Chondrocyte (in vitro differentiated cells): ENCODE results near the gene PTPRC. TPM values are rescaled to one million over a fixed set of nuclear protein-coding genes. Genes with fewer than 3 reads are reported as not detected.

ENCODE experiments used
- DNase-seq: peaks from one replicate; pipeline ENCODE4 v3.0.0; 2021; ENCODE audit warnings: mixed read lengths, low spot score
- H3K27ac Mint-ChIP-seq: one replicate; pipeline ENCODE4 v1.8.0; 2021; ENCODE audit warnings: mild to moderate bottlenecking, moderate library complexity, mixed read lengths; ENCODE audit not compliant: unreplicated experiment
- H3K27me3 Mint-ChIP-seq: 2 replicates; pipeline ENCODE4 v1.8.0; 2021; ENCODE audit warnings: low read depth, mixed read lengths
- H3K36me3 Mint-ChIP-seq: 2 replicates; pipeline ENCODE4 v1.8.0; 2021; ENCODE audit warnings: low read depth, mixed read lengths
- H3K4me1 Mint-ChIP-seq: 2 replicates; pipeline ENCODE4 v1.8.0; 2021; ENCODE audit warnings: low read depth, mild to moderate bottlenecking, mixed read lengths
- H3K4me3 Mint-ChIP-seq: one replicate; pipeline ENCODE4 v1.8.0; 2021; ENCODE audit warnings: mild to moderate bottlenecking, moderate library complexity, mixed read lengths; ENCODE audit not compliant: unreplicated experiment
- H3K9me3 Mint-ChIP-seq: 2 replicates; pipeline ENCODE4 v1.8.0; 2021; ENCODE audit warnings: low read depth, mixed read lengths
- total RNA-seq: library from RNA; stranded (reverse); gene quantifications from 3 replicates; pipeline ENCODE4 v1.2.1, GENCODE V29; 2021
- TF ChIP-seq, protein P1 (sequence below): fragments of 200-600 bp; sonication (generic); IDR thresholded peaks from 2 replicates; pipeline ENCODE4 v1.5.0; 2021; ENCODE audit warnings: antibody characterized with exemption, mild to moderate bottlenecking, moderate library complexity

PTPRC gene
- total RNA-seq, 1 donor from 2014 or later: not detected

GRCh38 chr1:198730952-198731351 lies 92.1 kb downstream of the PTPRC start:
- Mint-ChIP-seq H3K4me1 (peaks cover 15% of the 10 kb centered on the region), H3K36me3 (no peaks in the 10 kb centered on the region), H3K9me3 (no peaks in the 10 kb centered on the region), H3K4me3 (no peak overlapping the region), H3K27me3 (no peaks in the 10 kb centered on the region), H3K27ac (no peak overlapping the region)
- no peak for DNase-seq
- TF ChIP-seq, protein P1, sequence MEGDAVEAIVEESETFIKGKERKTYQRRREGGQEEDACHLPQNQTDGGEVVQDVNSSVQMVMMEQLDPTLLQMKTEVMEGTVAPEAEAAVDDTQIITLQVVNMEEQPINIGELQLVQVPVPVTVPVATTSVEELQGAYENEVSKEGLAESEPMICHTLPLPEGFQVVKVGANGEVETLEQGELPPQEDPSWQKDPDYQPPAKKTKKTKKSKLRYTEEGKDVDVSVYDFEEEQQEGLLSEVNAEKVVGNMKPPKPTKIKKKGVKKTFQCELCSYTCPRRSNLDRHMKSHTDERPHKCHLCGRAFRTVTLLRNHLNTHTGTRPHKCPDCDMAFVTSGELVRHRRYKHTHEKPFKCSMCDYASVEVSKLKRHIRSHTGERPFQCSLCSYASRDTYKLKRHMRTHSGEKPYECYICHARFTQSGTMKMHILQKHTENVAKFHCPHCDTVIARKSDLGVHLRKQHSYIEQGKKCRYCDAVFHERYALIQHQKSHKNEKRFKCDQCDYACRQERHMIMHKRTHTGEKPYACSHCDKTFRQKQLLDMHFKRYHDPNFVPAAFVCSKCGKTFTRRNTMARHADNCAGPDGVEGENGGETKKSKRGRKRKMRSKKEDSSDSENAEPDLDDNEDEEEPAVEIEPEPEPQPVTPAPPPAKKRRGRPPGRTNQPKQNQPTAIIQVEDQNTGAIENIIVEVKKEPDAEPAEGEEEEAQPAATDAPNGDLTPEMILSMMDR: no peak

- H3K9me3 Mint-ChIP-seq: peaks cover 21% of the 10 kb centered on the region
- TF ChIP-seq, protein P1: no peak
- no peak for DNase-seq
- no peaks in the 10 kb centered on the region for H3K27me3 Mint-ChIP-seq
- peaks cover 7% of the 10 kb centered on the region for H3K4me1 Mint-ChIP-seq
- H3K4me3 Mint-ChIP-seq: no peak overlapping the region
- no peak overlapping the region for H3K27ac Mint-ChIP-seq
- H3K36me3 Mint-ChIP-seq: peaks cover 7% of the 10 kb centered on the region
These were observed 95.6 kb downstream of the PTPRC start for GRCh38 chr1:198734323-198735008.

DNA sequence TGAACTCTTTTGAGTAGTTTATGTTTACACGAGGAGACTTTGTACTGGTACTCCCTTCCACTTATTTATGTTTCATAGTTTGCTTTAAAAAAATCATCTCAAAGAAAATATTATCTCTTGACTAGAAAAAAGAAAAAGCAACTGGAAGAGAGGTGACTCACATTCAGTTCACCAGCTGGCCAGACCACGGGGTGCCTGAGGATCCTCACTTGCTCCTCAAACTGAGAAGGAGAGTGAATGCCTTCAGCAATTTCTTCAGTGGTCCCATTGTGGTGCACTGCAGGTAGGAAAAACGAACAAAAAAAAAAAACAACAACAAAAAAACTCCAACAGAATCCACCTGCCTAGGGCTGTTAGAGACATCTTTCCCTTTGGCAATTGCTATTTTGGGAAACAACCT lies 102.9 kb downstream of the PTPRC start:
- H3K4me1 Mint-ChIP-seq: peaks cover 13% of the 10 kb centered on the region
- H3K27me3 Mint-ChIP-seq: no peaks in the 10 kb centered on the region
- TF ChIP-seq, protein P1: no peak
- no peak for DNase-seq
- H3K9me3 Mint-ChIP-seq: peaks cover 21% of the 10 kb centered on the region
- H3K4me3 Mint-ChIP-seq: no peak overlapping the region
- H3K27ac Mint-ChIP-seq: no peak overlapping the region
- peaks cover 7% of the 10 kb centered on the region for H3K36me3 Mint-ChIP-seq

- H3K27ac Mint-ChIP-seq: no peak overlapping the region
- TF ChIP-seq, protein P1: no peak
- no peaks in the 10 kb centered on the region for H3K27me3 Mint-ChIP-seq
- H3K36me3 Mint-ChIP-seq: no peaks in the 10 kb centered on the region
- H3K4me1 Mint-ChIP-seq: peaks cover under 1% of the 10 kb centered on the region
- DNase-seq: no peak
- H3K4me3 Mint-ChIP-seq: no peak overlapping the region
- no peaks in the 10 kb centered on the region for H3K9me3 Mint-ChIP-seq
These were observed 108.3 kb downstream of the PTPRC start for GRCh38 chr1:198747127-198747526.

GRCh38 chr1:198749279-198749678 lies 110.4 kb downstream of the PTPRC start:
- DNase-seq: no peak
- no peaks in the 10 kb centered on the region for H3K4me1 Mint-ChIP-seq
- H3K4me3 Mint-ChIP-seq: no peak overlapping the region
- no peak overlapping the region for H3K27ac Mint-ChIP-seq
- no peaks in the 10 kb centered on the region for H3K9me3 Mint-ChIP-seq
- no peaks in the 10 kb centered on the region for H3K36me3 Mint-ChIP-seq
- TF ChIP-seq, protein P1: no peak
- no peaks in the 10 kb centered on the region for H3K27me3 Mint-ChIP-seq
